Skeletal muscle tissue (tissue), 5 donors: Measurements from ENCODE around the gene EML2. TPM values are rescaled to one million over a fixed set of nuclear protein-coding genes. Genes with fewer than 3 reads are reported as not detected.

Experiments used
- H3K27ac ChIP-seq: one replicate; pipeline ENCODE4 v1.7.0; 2013; ENCODE audit warnings: mild to moderate bottlenecking, low read depth, low read length, inconsistent platforms
- H3K27me3 ChIP-seq, 3 donors: one replicate each; pipeline ENCODE4 v1.7.0; 2013; ENCODE audit warnings: low read length in 3 of 3; ENCODE audit not compliant: control insufficient read depth in 3 of 3, insufficient read depth in 3 of 3
- H3K36me3 ChIP-seq, 3 donors: one replicate each; pipeline ENCODE4 v1.7.0; 2013; ENCODE audit warnings: low read length in 3 of 3; ENCODE audit not compliant: control insufficient read depth in 3 of 3, insufficient read depth in 3 of 3
- H3K4me1 ChIP-seq, 3 donors: one replicate each; pipeline ENCODE4 v1.7.0; 2013; ENCODE audit warnings: low read length in 3 of 3, mild to moderate bottlenecking in 3 of 3; ENCODE audit not compliant: control insufficient read depth in 3 of 3, insufficient read depth in 3 of 3
- H3K4me3 ChIP-seq, 3 donors: one replicate each; pipeline ENCODE4 v1.7.0; 2013; ENCODE audit warnings: low read length in 3 of 3
- H3K9ac ChIP-seq, 3 donors: one replicate each; pipeline ENCODE4 v1.7.0; 2013; ENCODE audit warnings: low read length in 3 of 3, mild to moderate bottlenecking in 3 of 3, moderate library complexity in 2 of 3, low read depth in 1 of 3
- H3K9me3 ChIP-seq, 3 donors: one replicate each; pipeline ENCODE4 v1.7.0; 2013; ENCODE audit warnings: low read length in 3 of 3; ENCODE audit not compliant: control insufficient read depth in 3 of 3
- small RNA-seq: library from RNA; depleted of rRNA; stranded (forward); fragments of <200 nt; gene quantifications from one replicate; pipeline ENCODE3, GENCODE V24; 2014
- total RNA-seq: library from RNA; depleted of rRNA; stranded (reverse); fragments of >200 nt; gene quantifications from one replicate; pipeline ENCODE4 v1.2.3, GENCODE V29; 2014
- donor health status: Osteomylitis.

The EML2 gene
- total RNA-seq, 1 donor from 2014 or later: 4.7 TPM

DNA sequence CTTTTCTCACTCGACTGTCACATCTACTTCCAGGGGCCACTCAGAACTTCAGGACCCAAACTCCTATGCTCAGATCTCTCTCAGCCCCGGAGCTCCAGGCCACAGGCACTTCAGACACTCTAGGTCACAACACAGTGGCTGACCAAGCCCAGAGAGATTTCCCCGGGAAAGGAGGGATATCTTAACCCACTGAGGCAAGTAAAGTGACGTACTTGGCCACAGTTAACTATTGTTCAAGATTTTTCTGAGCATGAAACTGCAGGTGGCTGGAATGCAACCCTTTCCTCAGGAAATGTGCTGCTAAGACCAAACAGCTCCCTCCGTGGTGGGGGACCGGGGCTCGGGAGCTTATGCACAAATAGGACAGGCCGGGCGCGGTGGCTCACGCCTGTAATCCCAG lies 78.5 kb downstream of the EML2 start:
- Histone ChIP-seq H3K9me3 (no peaks in the 10 kb centered on the region), H3K4me3 (no peak overlapping the region)

DNA sequence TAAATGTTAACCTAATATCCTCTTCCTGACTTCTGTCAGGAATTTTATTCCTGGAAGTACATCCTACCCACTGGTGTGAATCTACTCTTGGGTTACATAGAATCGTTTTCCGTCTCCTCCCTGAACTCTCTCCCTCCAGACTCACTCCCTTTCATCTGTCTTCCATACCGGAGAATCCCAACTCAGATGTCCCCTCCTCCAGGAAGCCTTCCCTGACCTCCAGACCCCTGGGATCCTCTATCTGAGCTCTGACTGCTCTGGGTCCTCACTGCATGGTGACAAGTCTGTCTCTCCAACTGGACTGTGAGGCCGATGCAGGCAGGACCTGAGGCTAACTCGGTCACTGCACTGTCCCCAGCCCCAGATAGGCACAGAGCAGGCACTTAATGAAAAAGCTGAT lies 79.2 kb downstream of the EML2 start:
- Histone ChIP-seq H3K4me1 (peaks cover 0 to 2% (median 0%) of the 10 kb centered on the region in 3 donors), H3K27me3 (no peaks in the 10 kb centered on the region), H3K9me3 (no peaks in the 10 kb centered on the region), H3K4me3 (no peak overlapping the region), H3K36me3 (peaks cover 0 to 2% (median 0%) of the 10 kb centered on the region in 3 donors), H3K9ac (peak overlapping the region in 1 of 3 donors; percentile 7), H3K27ac (no peak overlapping the region)

More for the DNA sequence above, 78.5 kb downstream of the EML2 start:
- Histone ChIP-seq H3K9ac (no peak overlapping the region), H3K36me3 (peaks cover 0 to 2% (median 0%) of the 10 kb centered on the region in 3 donors), H3K27ac (no peak overlapping the region), H3K4me1 (peaks cover 0 to 2% (median 0%) of the 10 kb centered on the region in 3 donors), H3K27me3 (no peaks in the 10 kb centered on the region)

Small RNA genes lying within 50 kb of the gene (small RNA-seq; reads per million reads assigned to genes)
- gene MIR642A: 0.21 reads per million
- not detected for gene RN7SL836P

Other genes with a start within 250 kb of the EML2 start
- gene PPP1R13L, start 234.3 kb downstream of the EML2 start, total RNA-seq: not detected
- 7.3 TPM for gene POLR1G, start 232.8 kb downstream of the EML2 start, total RNA-seq
- gene ERCC1, start 215.5 kb downstream of the EML2 start, total RNA-seq: 56.9 TPM
- gene FOSB, start 171.4 kb downstream of the EML2 start, total RNA-seq: 42.8 TPM
- gene RTN2, start 142.3 kb downstream of the EML2 start, total RNA-seq: 45.4 TPM
- gene PPM1N, start 141.0 kb downstream of the EML2 start, total RNA-seq: 0.52 TPM
- 32.4 TPM for gene VASP, start 131.9 kb downstream of the EML2 start, total RNA-seq
- 3.7 TPM for gene OPA3, start 54.6 kb downstream of the EML2 start, total RNA-seq
- 0.52 TPM for gene GPR4, start 37.2 kb downstream of the EML2 start, total RNA-seq
- 0.52 TPM for gene GIPR, start 28.8 kb upstream of the EML2 start, total RNA-seq
- 210 TPM for gene SNRPD2, start 52.6 kb upstream of the EML2 start, total RNA-seq
- 2.6 TPM for gene QPCTL, start 53.3 kb upstream of the EML2 start, total RNA-seq
- gene FBXO46, start 91.5 kb upstream of the EML2 start, total RNA-seq: 5.7 TPM
- not detected for gene MEIOSIN, start 94.0 kb upstream of the EML2 start, total RNA-seq
- 8.4 TPM for gene SIX5, start 129.9 kb upstream of the EML2 start, total RNA-seq
- 160 TPM for gene DMPK, start 143.1 kb upstream of the EML2 start, total RNA-seq
- 20.4 TPM for gene DMWD, start 153.4 kb upstream of the EML2 start, total RNA-seq
- gene RSPH6A, start 175.9 kb upstream of the EML2 start, total RNA-seq: not detected
- gene SYMPK, start 223.8 kb upstream of the EML2 start, total RNA-seq: 23.5 TPM
- not detected for gene FOXA3, start 224.9 kb upstream of the EML2 start, total RNA-seq
- 24.5 TPM for gene IRF2BP1, start 246.7 kb upstream of the EML2 start, total RNA-seq